SH-SY5Y (cell line): ENCODE data around the gene E2F4.

Experiments
- GATA2 ChIP-seq: IDR thresholded peaks from 2 replicates; pipeline ENCODE4 v1.6.1; 2011; ENCODE audit warnings: mild to moderate bottlenecking, low read depth, low read length
- GATA3 ChIP-seq: IDR thresholded peaks from 2 replicates; pipeline ENCODE4 v1.6.1; 2011; ENCODE audit warnings: low read depth, mild to moderate bottlenecking, low read length, moderate library complexity

DNA sequence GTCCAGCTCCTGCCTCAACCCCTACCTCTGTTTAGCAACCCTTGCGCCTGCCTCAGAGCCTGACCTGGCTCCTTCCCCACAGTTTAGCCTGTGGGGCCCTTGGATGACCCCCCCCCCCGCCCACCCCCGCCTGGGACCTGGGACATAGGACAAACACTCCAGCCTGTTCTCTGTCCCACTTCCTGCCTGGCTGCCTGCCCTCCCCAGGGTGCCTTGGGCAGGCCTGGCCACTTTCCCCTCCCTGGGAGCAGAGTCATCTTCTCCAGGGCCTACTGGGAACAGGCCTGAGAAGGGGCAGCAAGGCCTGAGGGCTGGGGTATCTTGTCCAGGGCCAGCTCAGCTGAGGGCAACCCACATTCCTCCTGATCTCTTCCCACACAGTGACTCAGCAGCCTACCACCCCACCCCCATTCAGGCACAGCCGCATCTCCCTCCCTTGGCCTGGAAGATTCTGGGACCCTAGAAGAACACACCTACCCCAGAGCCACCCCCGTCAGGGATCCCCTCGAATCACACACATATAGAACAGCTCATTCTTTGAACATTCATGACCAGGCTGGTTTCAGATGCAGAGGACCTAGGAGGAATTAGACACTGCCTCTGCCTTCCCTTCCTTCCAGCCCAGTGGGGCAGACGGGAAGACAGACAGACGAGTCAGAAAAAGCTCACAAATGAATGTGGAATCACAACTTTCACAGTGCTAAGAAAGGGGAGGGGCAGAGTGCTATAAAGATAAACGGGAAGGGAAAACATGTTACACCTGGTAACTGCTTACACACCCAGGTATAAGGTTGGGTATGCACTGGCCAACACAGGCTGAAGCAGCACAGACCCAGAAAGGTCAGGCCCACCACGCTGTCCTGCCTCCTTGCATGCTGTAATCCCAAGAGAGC, 49.3 kb downstream of the E2F4 start:
- TF ChIP-seq GATA3 (no peak), GATA2 (no peak)
